Mesenteric fat pad (tissue), 1 donor: Measurements from ENCODE around the gene PHACTR1. TPM values are rescaled to one million over a fixed set of nuclear protein-coding genes. Genes with fewer than 3 reads are reported as not detected.
"Not testable (repeated sequence)": the region's sequence is repeated elsewhere in the genome, so short reads cannot be mapped to it uniquely, and the experiment has no call there.

Experiments
- DNase-seq: peaks from one replicate; pipeline ENCODE4 v3.0.0-alpha.2; 2020; ENCODE audit warnings: low spot score
- total RNA-seq: library from RNA; stranded (reverse); fragmentation: NEBNext Ultra II Directional; extraction: Animal tissue kit (Norgen Biotek cat#: 25700); gene quantifications from one replicate; pipeline ENCODE4 v1.2.1, GENCODE V29; 2021
- donor health status: DM: yes; HTN: yes; CAD: no.

PHACTR1 gene
- total RNA-seq, 1 donor from 2014 or later, result 10.8 TPM

- no peak for DNase-seq
Measured at GRCh38 chr6:13147782-13148181, 431.2 kb downstream of the PHACTR1 start.

GRCh38 chr6:13152764-13153163 is 436.2 kb downstream of the PHACTR1 start:
- DNase-seq, result no peak

- no peak for DNase-seq
Measured at GRCh38 chr6:13156381-13156780, 439.8 kb downstream of the PHACTR1 start.

- DNase-seq, result no peak
Measured at GRCh38 chr6:13157293-13157692, 440.7 kb downstream of the PHACTR1 start.

- DNase-seq, result no peak
Measured at GRCh38 chr6:13159300-13159699, 442.7 kb downstream of the PHACTR1 start.

- DNase-seq, result not testable (repeated sequence)
Measured at GRCh38 chr6:13159822-13160221, 443.3 kb downstream of the PHACTR1 start.

GRCh38 chr6:13163161-13163944 is 446.8 kb downstream of the PHACTR1 start:
- DNase-seq, result no peak

GRCh38 chr6:13164291-13164690 is 447.7 kb downstream of the PHACTR1 start:
- no peak for DNase-seq

GRCh38 chr6:13165502-13166172 is 449.1 kb downstream of the PHACTR1 start:
- DNase-seq, result no peak

GRCh38 chr6:13166269-13166668 is 449.7 kb downstream of the PHACTR1 start:
- no peak for DNase-seq

- no peak for DNase-seq
Measured at GRCh38 chr6:13166916-13167315, 450.3 kb downstream of the PHACTR1 start.

- no peak for DNase-seq
Measured at GRCh38 chr6:13172291-13172690, 455.7 kb downstream of the PHACTR1 start.

- DNase-seq, result no peak
Measured at GRCh38 chr6:13175087-13175486, 458.5 kb downstream of the PHACTR1 start.

GRCh38 chr6:13175759-13176158 is 459.2 kb downstream of the PHACTR1 start:
- no peak for DNase-seq

- DNase-seq, result no peak
Measured at GRCh38 chr6:13177664-13178063, 461.1 kb downstream of the PHACTR1 start.

- no peak for DNase-seq
Measured at GRCh38 chr6:13178107-13178506, 461.5 kb downstream of the PHACTR1 start.

GRCh38 chr6:13180538-13180937 is 464.0 kb downstream of the PHACTR1 start:
- DNase-seq, result no peak

- DNase-seq, result no peak
Measured at GRCh38 chr6:13181393-13181792, 464.8 kb downstream of the PHACTR1 start.

- DNase-seq, result no peak
Measured at GRCh38 chr6:13183415-13184088, 467.0 kb downstream of the PHACTR1 start.

- no peak for DNase-seq
Measured at GRCh38 chr6:13184089-13184468, 467.5 kb downstream of the PHACTR1 start.

GRCh38 chr6:13184547-13184946 is 468.0 kb downstream of the PHACTR1 start:
- DNase-seq, result no peak

GRCh38 chr6:13186861-13187260 is 470.3 kb downstream of the PHACTR1 start:
- DNase-seq, result no peak
